Fibroblast of skin of left biceps (primary cell): ENCODE measurements around the gene PTPRN2.

Experiments
- DNase-seq, 2 experiments: peaks; one replicate each; pipeline ENCODE4 v3.0.0-alpha.2; 2013; ENCODE audit warnings: low read depth in 2 of 2

Gene PTPRN2

DNA sequence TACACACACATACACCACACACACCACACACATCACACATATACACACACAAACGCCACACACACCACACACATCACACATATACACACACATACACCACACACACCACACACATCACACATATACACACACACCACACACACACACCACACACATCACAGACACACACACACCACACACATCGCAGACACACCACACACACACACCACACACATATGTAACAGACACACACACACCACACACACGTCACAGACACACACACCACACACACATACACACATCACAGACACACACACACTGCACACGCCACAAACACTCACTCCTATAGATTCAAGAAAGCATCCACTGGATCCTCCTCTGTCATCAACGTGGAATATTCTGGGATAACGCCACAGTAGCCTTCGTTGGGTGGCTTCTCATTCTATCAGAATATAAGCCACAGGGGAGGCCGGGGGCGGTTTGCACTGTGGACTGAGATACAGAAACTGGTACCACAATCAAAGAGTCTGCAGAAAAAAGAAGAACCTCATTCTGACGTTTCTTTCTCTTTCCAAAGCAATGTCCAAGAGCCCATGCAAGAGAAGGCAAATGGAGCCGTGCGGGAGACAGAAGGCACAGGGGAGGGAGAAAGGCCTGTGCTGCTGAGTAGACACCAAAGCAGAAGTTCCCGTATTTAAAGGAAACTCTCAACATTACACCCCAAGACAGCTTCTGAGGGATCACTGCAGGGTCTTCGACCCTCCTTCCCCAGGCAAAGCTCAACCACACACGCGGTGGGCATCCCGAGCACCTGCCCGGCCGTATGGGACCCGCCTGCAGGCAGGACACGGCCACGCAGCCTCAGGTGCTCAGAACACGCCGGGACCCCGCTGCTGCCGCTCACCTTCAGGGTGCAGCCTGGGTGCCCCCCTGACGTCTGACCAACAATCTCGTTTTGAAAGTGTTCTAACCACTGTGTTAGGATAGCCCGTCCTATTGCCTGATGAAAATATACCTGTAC, 929.6 kb downstream of the PTPRN2 start:
- DNase-seq, result no peak

GRCh38 chr7:157656195-157656769, 931.3 kb downstream of the PTPRN2 start:
- DNase-seq, result no peak

GRCh38 chr7:157654350-157654749, 933.3 kb downstream of the PTPRN2 start:
- no peak for DNase-seq

GRCh38 chr7:157653827-157654207, 933.8 kb downstream of the PTPRN2 start:
- no peak for DNase-seq

- DNase-seq, result no peak
Measured at GRCh38 chr7:157652954-157653826, 934.4 kb downstream of the PTPRN2 start.

DNA sequence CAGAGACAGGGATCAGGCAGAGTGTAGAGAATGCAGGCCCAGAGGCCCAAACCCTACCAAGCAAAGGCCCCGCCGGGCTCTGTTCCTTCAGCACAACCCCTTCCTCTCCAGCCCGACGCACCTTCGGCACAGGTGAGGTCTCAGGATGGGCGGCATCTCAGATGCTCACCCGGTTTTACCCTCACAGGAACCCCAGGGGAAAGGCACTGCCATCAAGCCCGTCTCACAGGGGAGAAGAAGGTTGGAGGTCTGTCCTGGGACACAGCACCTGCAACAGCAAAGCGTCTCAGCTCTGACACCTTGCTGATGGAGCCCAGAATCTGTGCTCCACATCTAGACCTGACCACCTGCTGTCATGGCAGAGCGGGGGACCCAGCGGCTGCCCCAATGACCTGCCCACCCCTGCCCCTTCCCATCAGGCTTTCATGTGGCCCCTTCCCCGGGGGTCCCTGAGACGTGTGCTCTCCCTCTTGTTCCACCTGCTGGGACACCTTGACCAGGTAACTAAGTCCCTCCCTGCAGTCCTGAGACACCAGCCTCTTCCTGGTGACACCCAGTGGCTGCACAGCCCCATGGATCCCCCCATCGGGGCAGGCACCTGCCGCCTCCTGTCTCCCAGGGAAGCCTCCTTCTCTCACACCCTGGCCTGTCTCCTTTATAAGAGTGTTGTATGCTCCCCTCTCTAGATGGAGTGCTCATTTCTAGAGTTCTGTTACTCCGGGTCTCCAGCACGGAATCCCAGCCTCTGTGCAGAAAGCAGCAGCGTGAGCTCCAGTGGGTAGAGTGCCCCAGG, 935.3 kb downstream of the PTPRN2 start:
- no peak for DNase-seq

DNA sequence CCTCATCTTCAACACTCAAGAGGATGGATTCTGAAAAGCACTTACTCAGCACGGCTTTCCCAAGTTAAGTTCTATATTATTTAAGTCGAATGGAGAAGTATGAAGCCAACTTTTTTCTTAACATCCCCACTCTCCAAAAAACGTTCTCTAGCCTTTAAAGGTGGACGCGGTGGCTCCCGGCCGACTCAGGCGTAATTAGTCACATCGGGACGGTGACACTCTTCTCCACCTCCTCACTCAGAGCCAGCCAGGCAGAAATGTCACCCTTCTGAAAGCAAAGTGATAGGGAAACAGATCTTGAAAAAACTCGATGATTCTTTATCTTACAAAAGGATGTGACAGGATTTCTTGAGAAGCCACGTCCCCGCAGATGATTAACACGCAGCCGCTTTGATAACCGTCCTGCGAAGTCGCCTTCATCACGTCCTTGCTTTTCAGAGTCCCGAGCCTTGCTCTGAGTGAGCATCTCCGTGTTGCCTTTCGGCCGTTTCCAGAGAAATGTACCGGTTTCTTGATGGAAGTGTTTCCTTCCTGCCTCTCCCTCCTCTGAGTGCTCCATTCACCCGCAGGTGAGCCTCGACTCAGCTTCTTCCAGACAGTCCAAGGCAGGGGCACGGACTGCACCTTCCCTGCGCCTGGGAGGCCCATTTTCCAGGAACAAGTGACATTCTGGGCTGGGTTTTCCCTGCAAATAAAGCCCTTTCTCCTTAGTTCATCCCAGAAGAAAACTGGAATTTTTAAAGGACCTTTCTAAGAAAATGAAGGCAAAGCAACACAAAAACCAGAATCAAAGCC, 936.1 kb downstream of the PTPRN2 start:
- DNase-seq, result no peak

GRCh38 chr7:157650801-157651200, 936.8 kb downstream of the PTPRN2 start:
- DNase-seq, result no peak

DNA sequence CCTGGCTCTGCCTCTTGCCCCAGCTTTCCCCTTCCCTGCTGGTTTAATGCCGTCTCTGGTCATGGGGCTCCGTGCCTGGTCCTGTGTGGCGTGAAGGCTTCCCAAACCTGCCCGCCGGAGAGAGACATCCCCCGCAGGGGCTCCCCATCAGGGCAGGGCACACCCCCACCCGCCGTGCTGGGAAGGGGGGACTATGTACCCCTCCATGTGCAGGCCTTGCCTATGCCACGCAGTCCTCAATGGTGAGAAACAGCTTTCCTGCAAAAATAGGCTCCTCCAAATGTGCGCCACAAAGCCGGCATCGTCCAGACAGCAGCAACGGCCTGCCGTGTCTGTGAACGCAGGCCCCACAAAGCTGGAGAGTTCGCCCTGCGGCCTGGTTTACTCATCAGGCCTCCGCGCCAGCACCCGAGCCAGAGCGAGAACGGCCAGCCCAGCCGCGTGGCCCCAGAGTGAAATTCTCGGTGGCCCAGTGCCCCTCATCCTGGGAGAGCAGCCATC, 937.4 kb downstream of the PTPRN2 start:
- no peak for DNase-seq

DNA sequence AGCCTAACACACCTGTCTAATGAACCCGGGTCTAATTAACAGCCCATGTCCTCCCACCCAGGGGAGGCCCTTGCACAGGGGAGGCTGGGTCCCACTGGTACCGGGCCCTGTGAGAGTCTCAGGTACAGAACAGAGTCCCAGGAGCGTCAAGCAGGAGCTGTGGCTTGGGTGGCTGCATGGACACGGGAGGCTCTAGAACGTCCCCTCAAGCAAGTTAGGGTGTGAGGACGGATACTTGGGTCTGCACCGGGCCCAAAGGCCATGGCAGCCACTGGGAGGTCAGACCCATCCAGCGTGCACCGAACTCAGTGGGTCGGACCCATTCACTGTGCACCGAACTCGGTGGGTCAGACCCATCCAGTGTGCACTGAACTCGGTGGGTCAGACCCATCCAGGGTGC, 941.1 kb downstream of the PTPRN2 start:
- DNase-seq, result no peak

DNA sequence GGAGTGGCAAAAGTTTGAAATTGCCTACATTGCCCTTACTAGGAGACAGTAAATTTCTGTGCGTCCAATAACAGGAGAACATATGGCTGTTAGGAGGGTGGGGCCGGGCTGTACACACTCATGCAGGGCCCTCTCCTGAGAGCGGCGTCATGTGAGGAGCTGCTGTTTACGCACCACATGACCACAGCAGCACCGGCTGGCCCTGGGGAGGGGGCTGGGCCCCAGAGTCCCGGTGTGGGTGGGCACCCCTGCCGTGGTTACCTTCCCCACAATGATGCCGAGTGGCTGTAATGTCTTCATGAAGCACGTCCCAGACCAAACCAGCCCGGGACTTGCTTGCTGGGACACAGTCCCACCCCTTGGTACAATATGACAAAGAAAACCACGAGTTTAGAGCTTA, 942.1 kb downstream of the PTPRN2 start:
- DNase-seq, result no peak

- DNase-seq, result no peak
Measured at GRCh38 chr7:157644946-157645345, 942.7 kb downstream of the PTPRN2 start.

GRCh38 chr7:157643525-157643970, 944.1 kb downstream of the PTPRN2 start:
- DNase-seq, result no peak

DNA sequence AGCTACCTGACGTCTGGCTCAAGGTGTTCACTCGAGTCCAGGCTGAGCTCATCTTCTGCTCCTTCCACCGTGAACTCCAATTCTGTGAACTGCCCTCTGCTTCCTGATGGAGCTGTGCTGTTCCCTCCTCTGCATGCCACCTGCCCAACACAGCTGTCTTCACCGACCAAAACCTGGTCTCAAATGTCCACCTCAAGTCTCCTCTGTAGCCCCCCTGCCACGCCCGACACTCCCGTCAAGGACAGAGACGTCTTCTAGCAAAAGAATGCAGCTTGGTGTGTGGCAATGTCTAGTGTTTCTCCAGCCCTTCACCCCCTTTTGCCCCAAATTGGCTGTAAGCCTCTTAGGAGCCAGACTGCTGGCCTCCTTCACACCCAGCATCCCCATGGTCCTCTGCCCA, 945.8 kb downstream of the PTPRN2 start:
- DNase-seq, result no peak

- no peak for DNase-seq
Measured at GRCh38 chr7:157640144-157640543, 947.5 kb downstream of the PTPRN2 start.

- no peak for DNase-seq
Measured at GRCh38 chr7:157638563-157638962, 949.1 kb downstream of the PTPRN2 start.

DNA sequence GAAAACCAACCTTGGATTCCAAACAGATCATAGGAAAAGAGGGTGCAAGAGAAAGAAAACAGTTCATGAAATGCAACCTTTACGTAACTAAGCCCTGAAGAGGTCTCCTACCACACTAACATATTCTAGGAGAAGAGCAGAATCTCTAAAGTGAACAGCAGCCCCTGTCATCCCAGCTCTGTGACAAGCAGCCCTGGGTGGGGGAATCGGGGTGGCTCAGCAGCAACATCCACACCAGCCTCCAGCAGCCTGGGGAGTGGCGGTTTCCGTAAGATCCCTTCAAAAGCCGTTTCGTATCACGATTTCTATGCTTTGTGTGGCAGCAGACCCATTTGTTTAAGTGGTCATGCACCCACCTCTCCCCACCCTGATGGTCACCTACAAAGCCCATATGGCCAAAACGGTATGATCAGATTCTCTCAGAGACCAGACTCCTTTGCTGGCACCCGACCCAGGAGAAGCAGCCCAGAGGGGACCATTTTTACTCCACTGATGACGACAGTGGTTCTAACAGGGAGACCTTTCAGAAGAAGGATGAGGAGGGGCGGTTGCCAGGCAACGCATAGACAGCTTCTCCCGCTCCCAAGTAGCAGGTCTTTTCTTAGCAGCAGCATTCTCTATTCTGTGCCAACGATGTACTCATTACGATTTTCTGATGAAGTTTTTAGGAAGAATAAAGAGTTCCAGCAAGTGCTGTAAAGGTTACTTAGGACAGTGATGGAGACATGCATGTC, 950.2 kb downstream of the PTPRN2 start:
- DNase-seq, result no peak

DNA sequence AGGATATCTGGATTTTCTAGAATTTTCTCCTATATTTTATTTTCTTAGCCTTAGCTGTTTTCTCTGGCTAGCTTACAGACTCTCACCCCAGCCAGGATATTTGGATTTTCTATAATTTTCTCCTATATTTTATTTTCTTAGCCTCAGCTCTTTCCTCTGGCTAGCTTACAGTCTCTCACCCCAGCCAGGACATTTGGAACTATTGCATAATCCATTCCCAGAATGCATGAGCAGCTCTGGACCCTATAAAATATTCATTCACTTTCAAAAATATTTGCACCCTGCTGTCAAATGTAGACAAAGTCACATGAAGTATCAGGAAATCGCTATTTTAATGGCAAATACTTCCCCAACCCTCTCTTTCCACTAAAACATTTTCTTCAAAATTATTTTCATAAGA, 952.0 kb downstream of the PTPRN2 start:
- no peak for DNase-seq

DNA sequence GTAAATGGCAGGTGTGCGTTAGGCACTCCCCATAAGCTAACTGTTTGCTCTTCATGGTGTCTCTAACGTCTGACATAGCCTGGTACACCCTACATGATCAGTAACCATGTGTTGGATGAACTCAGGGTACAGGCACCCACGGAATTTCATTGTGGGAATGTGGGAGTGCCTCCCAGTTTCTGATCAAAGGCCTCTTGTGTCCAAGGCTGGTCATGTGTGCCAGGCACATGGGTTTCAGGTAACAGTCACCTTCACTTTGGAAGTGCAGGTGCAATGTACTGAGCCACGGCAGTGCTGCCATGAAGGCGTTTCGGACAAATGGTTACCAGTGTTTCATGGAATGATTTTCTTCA, 952.5 kb downstream of the PTPRN2 start:
- no peak for DNase-seq
